ENCODE results near the gene PLXNA4. TPM values are rescaled to one million over a fixed set of nuclear protein-coding genes. Genes with fewer than 3 reads are reported as not detected.

Gene PLXNA4
- total and polyA plus RNA-seq, 2 donors, result 1.6 to 6.5 TPM

GRCh38 chr7:132362059-132362458, 214.2 kb downstream of the PLXNA4 start:
- H3K36me3 ChIP-seq (ENCODE audit: insufficient read depth), result no peaks in the 10 kb centered on the region
- no peak overlapping the region for H3K27ac ChIP-seq (ENCODE audit: low read depth)
- DNase-seq (ENCODE audit: extremely low spot score), result no peak
- WGBS, result 95% methylated on average over 2 of the region's 2 CpGs
- no peak overlapping the region for H3K4me3 ChIP-seq (ENCODE audit: low read depth, low read length)
- H3K4me1 ChIP-seq (ENCODE audit: insufficient read depth), result no peaks in the 10 kb centered on the region

- no peaks in the 10 kb centered on the region for H3K36me3 ChIP-seq (ENCODE audit: insufficient read depth)
- WGBS, result 90% methylated on average over 5 of the region's 5 CpGs
- no peak overlapping the region for H3K4me3 ChIP-seq (ENCODE audit: low read depth, low read length)
- no peaks in the 10 kb centered on the region for H3K4me1 ChIP-seq (ENCODE audit: insufficient read depth)
- H3K27ac ChIP-seq (ENCODE audit: low read depth), result no peak overlapping the region
- DNase-seq (ENCODE audit: extremely low spot score), result no peak
Measured at GRCh38 chr7:132361146-132361545, 215.1 kb downstream of the PLXNA4 start.

- Histone ChIP-seq H3K36me3 (ENCODE audit: insufficient read depth) (no peaks in the 10 kb centered on the region), H3K4me1 (ENCODE audit: insufficient read depth) (no peaks in the 10 kb centered on the region), H3K4me3 (ENCODE audit: low read depth, low read length) (no peak overlapping the region), H3K27ac (ENCODE audit: low read depth) (no peak overlapping the region)
- no peak for DNase-seq (ENCODE audit: extremely low spot score)
- WGBS, result 94% methylated on average over 3 of the region's 3 CpGs
Measured at GRCh38 chr7:132359743-132360142, 216.5 kb downstream of the PLXNA4 start.

GRCh38 chr7:132355048-132355447, 221.2 kb downstream of the PLXNA4 start:
- no peak overlapping the region for H3K27ac ChIP-seq (ENCODE audit: low read depth)
- no peak for DNase-seq (ENCODE audit: extremely low spot score)
- WGBS, result 78% methylated on average over 5 of the region's 5 CpGs
- no peaks in the 10 kb centered on the region for H3K36me3 ChIP-seq (ENCODE audit: insufficient read depth)
- H3K4me3 ChIP-seq (ENCODE audit: low read depth, low read length), result no peak overlapping the region
- H3K4me1 ChIP-seq (ENCODE audit: insufficient read depth), result no peaks in the 10 kb centered on the region

- H3K4me3 ChIP-seq (ENCODE audit: low read depth, low read length), result no peak overlapping the region
- no peak for DNase-seq (ENCODE audit: extremely low spot score)
- WGBS, result 75% methylated on average over 4 of the region's 4 CpGs
- no peaks in the 10 kb centered on the region for H3K36me3 ChIP-seq (ENCODE audit: insufficient read depth)
- H3K27ac ChIP-seq (ENCODE audit: low read depth), result no peak overlapping the region
- no peaks in the 10 kb centered on the region for H3K4me1 ChIP-seq (ENCODE audit: insufficient read depth)
Measured at GRCh38 chr7:132354527-132354926, 221.7 kb downstream of the PLXNA4 start.

GRCh38 chr7:132353936-132354335, 222.3 kb downstream of the PLXNA4 start:
- no peak for DNase-seq (ENCODE audit: extremely low spot score)
- no peaks in the 10 kb centered on the region for H3K4me1 ChIP-seq (ENCODE audit: insufficient read depth)
- WGBS, result 79% methylated on average over 5 of the region's 5 CpGs
- H3K27ac ChIP-seq (ENCODE audit: low read depth), result no peak overlapping the region
- H3K4me3 ChIP-seq (ENCODE audit: low read depth, low read length), result no peak overlapping the region
- no peaks in the 10 kb centered on the region for H3K36me3 ChIP-seq (ENCODE audit: insufficient read depth)

GRCh38 chr7:132352800-132353199, 223.5 kb downstream of the PLXNA4 start:
- H3K27ac ChIP-seq (ENCODE audit: low read depth), result no peak overlapping the region
- no peak overlapping the region for H3K4me3 ChIP-seq (ENCODE audit: low read depth, low read length)

GRCh38 chr7:132351954-132352499, 224.2 kb downstream of the PLXNA4 start:
- WGBS, result 51% methylated on average over 12 of the region's 12 CpGs
- Histone ChIP-seq H3K36me3 (ENCODE audit: insufficient read depth) (no peaks in the 10 kb centered on the region), H3K4me1 (ENCODE audit: insufficient read depth) (no peaks in the 10 kb centered on the region), H3K4me3 (ENCODE audit: low read depth, low read length) (no peak overlapping the region), H3K27ac (ENCODE audit: low read depth) (no peak overlapping the region)
- DNase-seq (ENCODE audit: extremely low spot score), result no peak

More at GRCh38 chr7:132352800-132353199, 223.5 kb downstream of the PLXNA4 start:
- Histone ChIP-seq H3K4me1 (ENCODE audit: insufficient read depth) (no peaks in the 10 kb centered on the region), H3K36me3 (ENCODE audit: insufficient read depth) (no peaks in the 10 kb centered on the region)
- DNase-seq (ENCODE audit: extremely low spot score), result no peak
- 35% methylated on average over 6 of the region's 6 CpGs for WGBS

- DNase-seq (ENCODE audit: extremely low spot score), result no peak
Measured at GRCh38 chr7:132350741-132351140, 225.5 kb downstream of the PLXNA4 start.

GRCh38 chr7:132349075-132349474, 227.2 kb downstream of the PLXNA4 start:
- no peak for DNase-seq (ENCODE audit: extremely low spot score)
- no peak overlapping the region for H3K4me3 ChIP-seq (ENCODE audit: low read depth, low read length)
- no peaks in the 10 kb centered on the region for H3K4me1 ChIP-seq (ENCODE audit: insufficient read depth)
- WGBS, result 78% methylated on average over 3 of the region's 3 CpGs
- no peak overlapping the region for H3K27ac ChIP-seq (ENCODE audit: low read depth)
- no peaks in the 10 kb centered on the region for H3K36me3 ChIP-seq (ENCODE audit: insufficient read depth)

More at GRCh38 chr7:132350741-132351140, 225.5 kb downstream of the PLXNA4 start:
- Histone ChIP-seq H3K27ac (ENCODE audit: low read depth) (no peak overlapping the region), H3K4me1 (ENCODE audit: insufficient read depth) (no peaks in the 10 kb centered on the region), H3K4me3 (ENCODE audit: low read depth, low read length) (no peak overlapping the region), H3K36me3 (ENCODE audit: insufficient read depth) (no peaks in the 10 kb centered on the region)

- no peak for DNase-seq (ENCODE audit: extremely low spot score)
- H3K4me3 ChIP-seq (ENCODE audit: low read depth, low read length), result no peak overlapping the region
- 93% methylated on average over 4 of the region's 4 CpGs for WGBS
- H3K36me3 ChIP-seq (ENCODE audit: insufficient read depth), result no peaks in the 10 kb centered on the region
- H3K27ac ChIP-seq (ENCODE audit: low read depth), result no peak overlapping the region
- H3K4me1 ChIP-seq (ENCODE audit: insufficient read depth), result no peaks in the 10 kb centered on the region
Measured at GRCh38 chr7:132348341-132348740, 227.9 kb downstream of the PLXNA4 start.

- no peak for DNase-seq (ENCODE audit: extremely low spot score)
- Histone ChIP-seq H3K4me3 (ENCODE audit: low read depth, low read length) (no peak overlapping the region), H3K4me1 (ENCODE audit: insufficient read depth) (no peaks in the 10 kb centered on the region), H3K36me3 (ENCODE audit: insufficient read depth) (no peaks in the 10 kb centered on the region), H3K27ac (ENCODE audit: low read depth) (no peak overlapping the region)
- 87% methylated on average over 3 of the region's 3 CpGs for WGBS
Measured at GRCh38 chr7:132347858-132348257, 228.4 kb downstream of the PLXNA4 start.

- DNase-seq (ENCODE audit: extremely low spot score), result no peak
- Histone ChIP-seq H3K27ac (ENCODE audit: low read depth) (no peak overlapping the region), H3K4me3 (ENCODE audit: low read depth, low read length) (no peak overlapping the region), H3K4me1 (ENCODE audit: insufficient read depth) (no peaks in the 10 kb centered on the region), H3K36me3 (ENCODE audit: insufficient read depth) (no peaks in the 10 kb centered on the region)
- 93% methylated on average over 7 of the region's 7 CpGs for WGBS
Measured at GRCh38 chr7:132347123-132347522, 229.1 kb downstream of the PLXNA4 start.

- 55% methylated on average over 6 of the region's 6 CpGs for WGBS
- H3K36me3 ChIP-seq (ENCODE audit: insufficient read depth), result no peaks in the 10 kb centered on the region
- H3K4me3 ChIP-seq (ENCODE audit: low read depth, low read length), result no peak overlapping the region
- H3K4me1 ChIP-seq (ENCODE audit: insufficient read depth), result no peaks in the 10 kb centered on the region
- no peak overlapping the region for H3K27ac ChIP-seq (ENCODE audit: low read depth)
- DNase-seq (ENCODE audit: extremely low spot score), result no peak
Measured at GRCh38 chr7:132345543-132346129, 230.6 kb downstream of the PLXNA4 start.

Data from urinary bladder (tissue), 4 donors.